Activated CD8-positive, alpha-beta memory T cell treated with anti-CD3 and anti-CD28 coated beads, Interleukin-2, amount 10 ng/mL, durations not matched to agents 7 days and 5 days (primary cell): Measurements from ENCODE around the gene PDZD2. TPM values are rescaled to one million over a fixed set of nuclear protein-coding genes. Genes with fewer than 3 reads are reported as not detected.
A peak's percentile ranks its signal among the peaks of the same experiment; 100 is the strongest.

Experiments
- ATAC-seq: fragments of 150-1000 bp; cut with Tn5 transposase; one replicate; pipeline ENCODE4 v1.10.0; 2021; ENCODE audit warnings: moderate library complexity
- CTCF ChIA-PET: fragments of 350-600 bp; sonication (Branson Sonifier 250); formaldehyde crosslinking; loops from one replicate; lab custom pipeline; 2021; ENCODE audit warnings: antibody characterized with exemption; lab: Charles Lee
- DNase-seq: peaks from one replicate; pipeline ENCODE4 v3.0.0-alpha.2; 2020
- H3K27ac Mint-ChIP-seq: one replicate; pipeline ENCODE4 v1.8.0; 2021; ENCODE audit warnings: mild to moderate bottlenecking, mixed read lengths
- H3K27me3 Mint-ChIP-seq: one replicate; pipeline ENCODE4 v1.8.0; 2021; ENCODE audit warnings: mixed read lengths
- H3K36me3 Mint-ChIP-seq: one replicate; pipeline ENCODE4 v1.8.0; 2021; ENCODE audit warnings: mild to moderate bottlenecking, mixed read lengths
- H3K4me1 Mint-ChIP-seq: one replicate; pipeline ENCODE4 v1.8.0; 2021; ENCODE audit warnings: mixed read lengths
- H3K4me3 Mint-ChIP-seq: one replicate; pipeline ENCODE4 v1.8.0; 2021; ENCODE audit warnings: mild to moderate bottlenecking, moderate library complexity, mixed read lengths
- H3K9me3 Mint-ChIP-seq: one replicate; pipeline ENCODE4 v1.8.0; 2022; ENCODE audit warnings: low read depth, mixed read lengths
- total RNA-seq, 2 experiments: library from RNA; stranded (reverse); gene quantifications; one replicate each; pipeline ENCODE4 v1.2.3, GENCODE V29; 2021

The PDZD2 gene
- total RNA-seq, 2 experiments from 2014 or later: not detected

- Mint-ChIP-seq H3K27me3 (peaks cover 7% of the 10 kb centered on the region), H3K27ac (no peak overlapping the region), H3K36me3 (no peaks in the 10 kb centered on the region), H3K4me1 (no peaks in the 10 kb centered on the region), H3K9me3 (no peaks in the 10 kb centered on the region), H3K4me3 (no peak overlapping the region)
- ATAC-seq (no peak), DNase-seq (no peak)
- CTCF ChIA-PET: interaction anchor here (1.4 kb wide), 1 partner anchor 18 kb away, joined by 3 read pairs; no protein-coding TSS in a partner anchor
Measured at GRCh38 chr5:32058101-32058500, 419.2 kb downstream of the PDZD2 start.

- ATAC-seq: no peak
- no peak overlapping the region for H3K27ac Mint-ChIP-seq
- no peaks in the 10 kb centered on the region for H3K9me3 Mint-ChIP-seq
- no peak for DNase-seq
- no peak overlapping the region for H3K4me3 Mint-ChIP-seq
- H3K27me3 Mint-ChIP-seq: peaks cover 7% of the 10 kb centered on the region
- H3K36me3 Mint-ChIP-seq: no peaks in the 10 kb centered on the region
- CTCF ChIA-PET: interaction anchor here (1.4 kb wide), 1 partner anchor 18 kb away, joined by 3 read pairs; no protein-coding TSS in a partner anchor
- H3K4me1 Mint-ChIP-seq: no peaks in the 10 kb centered on the region
Measured at GRCh38 chr5:32058997-32059396, 420.1 kb downstream of the PDZD2 start.

- Mint-ChIP-seq H3K36me3 (no peaks in the 10 kb centered on the region), H3K4me3 (no peak overlapping the region), H3K27me3 (peaks cover 7% of the 10 kb centered on the region), H3K4me1 (no peaks in the 10 kb centered on the region), H3K9me3 (no peaks in the 10 kb centered on the region), H3K27ac (no peak overlapping the region)
- CTCF ChIA-PET: no interaction called here
- DNase-seq (no peak), ATAC-seq (no peak)
Measured at GRCh38 chr5:32059761-32060530, 421.0 kb downstream of the PDZD2 start.

GRCh38 chr5:32061236-32061635 is 422.3 kb downstream of the PDZD2 start:
- no peaks in the 10 kb centered on the region for H3K4me1 Mint-ChIP-seq
- CTCF ChIA-PET: no interaction called here
- H3K9me3 Mint-ChIP-seq: no peaks in the 10 kb centered on the region
- peaks cover 3% of the 10 kb centered on the region for H3K27me3 Mint-ChIP-seq
- no peak overlapping the region for H3K27ac Mint-ChIP-seq
- ATAC-seq: no peak
- no peaks in the 10 kb centered on the region for H3K36me3 Mint-ChIP-seq
- no peak overlapping the region for H3K4me3 Mint-ChIP-seq
- DNase-seq: no peak

- DNase-seq (no peak), ATAC-seq (no peak)
- no peaks in the 10 kb centered on the region for H3K36me3 Mint-ChIP-seq
- H3K27me3 Mint-ChIP-seq: peaks cover 2% of the 10 kb centered on the region
- CTCF ChIA-PET: no interaction called here
- no peaks in the 10 kb centered on the region for H3K9me3 Mint-ChIP-seq
- H3K4me1 Mint-ChIP-seq: no peaks in the 10 kb centered on the region
- no peak overlapping the region for H3K27ac Mint-ChIP-seq
- H3K4me3 Mint-ChIP-seq: no peak overlapping the region
Measured at GRCh38 chr5:32066448-32066847, 427.5 kb downstream of the PDZD2 start.

GRCh38 chr5:32067774-32068470 is 429.0 kb downstream of the PDZD2 start:
- no peaks in the 10 kb centered on the region for H3K9me3 Mint-ChIP-seq
- H3K27ac Mint-ChIP-seq: no peak overlapping the region
- ATAC-seq (no peak), DNase-seq (no peak)
- CTCF ChIA-PET: interaction anchor here (0.6 to 1.7 kb wide), 4 partner anchors 9 to 38 kb away, joined by 3 to 4 read pairs (median 4); no protein-coding TSS in a partner anchor
- H3K4me3 Mint-ChIP-seq: no peak overlapping the region
- H3K27me3 Mint-ChIP-seq: peaks cover 2% of the 10 kb centered on the region
- H3K4me1 Mint-ChIP-seq: no peaks in the 10 kb centered on the region
- no peaks in the 10 kb centered on the region for H3K36me3 Mint-ChIP-seq

- no peak overlapping the region for H3K4me3 Mint-ChIP-seq
- no peaks in the 10 kb centered on the region for H3K36me3 Mint-ChIP-seq
- no peaks in the 10 kb centered on the region for H3K9me3 Mint-ChIP-seq
- H3K27me3 Mint-ChIP-seq: peaks cover 2% of the 10 kb centered on the region
- no peaks in the 10 kb centered on the region for H3K4me1 Mint-ChIP-seq
- ATAC-seq (no peak), DNase-seq (no peak)
- H3K27ac Mint-ChIP-seq: no peak overlapping the region
- CTCF ChIA-PET: interaction anchor here (0.6 to 0.9 kb wide), 2 partner anchors 24 to 37 kb away, joined by 3 to 4 read pairs; no protein-coding TSS in a partner anchor
Measured at GRCh38 chr5:32068561-32068960, 429.6 kb downstream of the PDZD2 start.

- CTCF ChIA-PET: no interaction called here
Measured at GRCh38 chr5:32069396-32069795, 430.5 kb downstream of the PDZD2 start.

GRCh38 chr5:32071351-32071944 is 432.5 kb downstream of the PDZD2 start:
- Mint-ChIP-seq H3K27me3 (peaks cover under 1% of the 10 kb centered on the region), H3K9me3 (no peaks in the 10 kb centered on the region), H3K27ac (no peak overlapping the region), H3K36me3 (no peaks in the 10 kb centered on the region), H3K4me3 (no peak overlapping the region), H3K4me1 (no peaks in the 10 kb centered on the region)
- peak; percentile 11 for DNase-seq
- CTCF ChIA-PET: interaction anchor here (1.8 kb wide), 1 partner anchor 22 kb away, joined by 4 read pairs; no protein-coding TSS in a partner anchor
- no peak for ATAC-seq

More at GRCh38 chr5:32069396-32069795, 430.5 kb downstream of the PDZD2 start:
- Mint-ChIP-seq H3K27me3 (peaks cover 2% of the 10 kb centered on the region), H3K36me3 (no peaks in the 10 kb centered on the region), H3K4me3 (no peak overlapping the region), H3K9me3 (no peaks in the 10 kb centered on the region), H3K4me1 (no peaks in the 10 kb centered on the region), H3K27ac (no peak overlapping the region)
- ATAC-seq: no peak
- DNase-seq: no peak

- no peaks in the 10 kb centered on the region for H3K36me3 Mint-ChIP-seq
- H3K9me3 Mint-ChIP-seq: no peaks in the 10 kb centered on the region
- no peaks in the 10 kb centered on the region for H3K4me1 Mint-ChIP-seq
- no peak for ATAC-seq
- H3K4me3 Mint-ChIP-seq: no peak overlapping the region
- no peak overlapping the region for H3K27ac Mint-ChIP-seq
- H3K27me3 Mint-ChIP-seq: no peaks in the 10 kb centered on the region
- peak; percentile 11 for DNase-seq
- CTCF ChIA-PET: interaction anchor here (1.8 kb wide), 1 partner anchor 21 kb away, joined by 4 read pairs; no protein-coding TSS in a partner anchor
Measured at GRCh38 chr5:32072054-32072453, 433.1 kb downstream of the PDZD2 start.

- Mint-ChIP-seq H3K27me3 (no peaks in the 10 kb centered on the region), H3K27ac (no peak overlapping the region), H3K36me3 (no peaks in the 10 kb centered on the region), H3K4me3 (no peak overlapping the region), H3K9me3 (no peaks in the 10 kb centered on the region), H3K4me1 (no peaks in the 10 kb centered on the region)
- CTCF ChIA-PET: interaction anchor here (1.3 to 1.6 kb wide), 3 partner anchors 19 to 256 kb away, joined by 3 to 7 read pairs (median 3); no protein-coding TSS in a partner anchor
- ATAC-seq (no peak), DNase-seq (no peak)
Measured at GRCh38 chr5:32074401-32074800, 435.5 kb downstream of the PDZD2 start.

GRCh38 chr5:32076699-32077695 is 438.1 kb downstream of the PDZD2 start:
- Mint-ChIP-seq H3K9me3 (no peaks in the 10 kb centered on the region), H3K27me3 (no peaks in the 10 kb centered on the region), H3K4me1 (no peaks in the 10 kb centered on the region), H3K36me3 (no peaks in the 10 kb centered on the region), H3K4me3 (no peak overlapping the region), H3K27ac (no peak overlapping the region)
- DNase-seq (peak; percentile 55), ATAC-seq (no peak)
- CTCF ChIA-PET: interaction anchor here (0.7 to 2.2 kb wide), 21 partner anchors 8 to 590 kb away, joined by 3 to 7 read pairs (median 3); no protein-coding TSS in a partner anchor
